ENCODE measurements around the gene MXD3.
A peak's percentile ranks its signal among the peaks of the same experiment; 100 is the strongest.

Gene MXD3

DNA sequence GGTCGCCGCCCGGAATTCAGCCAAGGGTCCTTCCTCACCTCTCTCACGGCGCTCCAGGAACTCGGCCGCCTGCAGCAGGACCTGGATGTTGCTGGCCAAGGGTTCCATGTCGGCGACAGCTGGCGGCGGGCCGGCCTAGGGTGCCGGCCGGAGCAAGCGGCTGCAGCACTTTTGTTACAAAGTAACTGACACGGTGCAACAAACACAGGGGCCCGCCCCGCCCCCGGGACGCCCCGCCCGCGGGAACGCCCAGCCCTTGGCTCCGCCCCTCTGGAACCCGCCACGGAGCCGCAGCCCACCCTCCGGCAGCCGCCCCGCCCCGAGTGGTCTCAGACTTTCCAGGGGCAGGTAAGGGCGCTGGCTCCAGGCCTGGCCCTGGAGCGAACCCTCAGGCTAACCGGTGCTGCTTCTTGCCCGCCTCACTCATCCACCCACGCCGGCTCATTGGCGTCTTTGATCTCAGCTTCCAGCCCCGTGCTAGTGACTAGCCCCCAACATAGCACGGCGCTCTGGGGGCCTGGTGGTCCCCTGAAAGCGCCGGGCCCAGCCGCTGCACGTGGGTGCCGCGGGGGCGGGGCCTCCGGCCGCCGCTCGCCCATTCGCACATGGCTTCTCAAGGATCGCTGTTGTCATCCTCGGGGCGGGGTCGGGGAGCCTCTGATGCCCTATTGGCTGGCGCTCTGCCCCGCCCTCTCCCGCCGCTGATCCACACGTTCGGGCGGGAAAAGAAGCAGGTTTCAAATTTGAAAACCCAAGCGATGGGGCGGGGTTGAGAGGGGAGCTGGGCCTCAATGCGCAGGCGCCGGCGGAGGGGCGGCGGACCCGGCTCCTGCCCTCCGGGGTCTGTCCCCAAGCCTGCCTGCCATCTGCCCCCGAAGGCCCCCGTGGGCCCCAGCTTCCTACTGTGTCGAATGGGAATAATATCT, at the start of gene MXD3 (continued):
- TF ChIP-seq ZNF449 (tag by site-specific recombination; IDR thresholded peaks at IDR 0.05) (0 out of 2 replicates have a peak, but pooled peaks have one; percentile 61), ZNF24 (tag by site-specific recombination; IDR thresholded peaks at IDR 0.05) (peak; percentile 64; the same call in 1 of the 2 replicates), BCL11B (tag by site-specific recombination; IDR thresholded peaks at IDR 0.05; ENCODE audit: low read depth) (peak; percentile 75; the same call in 1 of the 2 replicates), ZEB2 (tag by site-specific recombination; IDR thresholded peaks at IDR 0.05) (peak; percentile 99), ZNF776 (tag by site-specific recombination; IDR thresholded peaks at IDR 0.05; ENCODE audit: borderline replicate concordance) (no peak), ZNF174 (tag by site-specific recombination; IDR thresholded peaks at IDR 0.05) (no peak), ZNF214 (tag by site-specific recombination; IDR thresholded peaks at IDR 0.05; ENCODE audit: borderline replicate concordance) (no peak), ZNF626 (tag by site-specific recombination; IDR thresholded peaks at IDR 0.05) (no peak), ZSCAN4 (tag by site-specific recombination; IDR thresholded peaks at IDR 0.05) (no peak), ZNF169 (tag by site-specific recombination; IDR thresholded peaks at IDR 0.05) (no peak), ZNF350 (tag by site-specific recombination; IDR thresholded peaks at IDR 0.05) (no peak), ZIC2 (tag by site-specific recombination; IDR thresholded peaks at IDR 0.05) (no peak), ZNF211 (tag by site-specific recombination; IDR thresholded peaks at IDR 0.05; ENCODE audit: low read depth) (no peak), ZNF16 (tag by site-specific recombination; IDR thresholded peaks at IDR 0.05; ENCODE audit: low read depth) (no peak), TCF7L2 (IDR thresholded peaks at IDR 0.05; ENCODE audit: borderline replicate concordance, low read depth, low read length) (no peak), ZNF354C (tag by site-specific recombination; IDR thresholded peaks at IDR 0.05; ENCODE audit: borderline replicate concordance, low read depth) (no peak), ZNF404 (tag by site-specific recombination; IDR thresholded peaks at IDR 0.05) (no peak), ZNF324 (tag by site-specific recombination; IDR thresholded peaks at IDR 0.05) (peak; percentile 74), SP2 (tag by site-specific recombination; IDR thresholded peaks at IDR 0.05) (peak; percentile 92), ZBTB17 (tag by site-specific recombination; IDR thresholded peaks at IDR 0.05) (no peak; the same call in none of the 2 replicates), MEIS1 (CRISPR knock-in tag; IDR thresholded peaks at IDR 0.05; ENCODE audit: borderline replicate concordance) (no peak), ZNF664 (tag by site-specific recombination; IDR thresholded peaks at IDR 0.05) (no peak), HOXA7 (CRISPR knock-in tag; IDR thresholded peaks at IDR 0.05; ENCODE audit: borderline replicate concordance) (no peak), ZSCAN30 (tag by site-specific recombination; IDR thresholded peaks at IDR 0.05) (peak; percentile 77), ZNF692 (tag by site-specific recombination; IDR thresholded peaks at IDR 0.05) (peak; percentile 99), ZNF426 (tag by site-specific recombination; IDR thresholded peaks at IDR 0.05) (no peak)
- TF ChIP-seq, protein P1, sequence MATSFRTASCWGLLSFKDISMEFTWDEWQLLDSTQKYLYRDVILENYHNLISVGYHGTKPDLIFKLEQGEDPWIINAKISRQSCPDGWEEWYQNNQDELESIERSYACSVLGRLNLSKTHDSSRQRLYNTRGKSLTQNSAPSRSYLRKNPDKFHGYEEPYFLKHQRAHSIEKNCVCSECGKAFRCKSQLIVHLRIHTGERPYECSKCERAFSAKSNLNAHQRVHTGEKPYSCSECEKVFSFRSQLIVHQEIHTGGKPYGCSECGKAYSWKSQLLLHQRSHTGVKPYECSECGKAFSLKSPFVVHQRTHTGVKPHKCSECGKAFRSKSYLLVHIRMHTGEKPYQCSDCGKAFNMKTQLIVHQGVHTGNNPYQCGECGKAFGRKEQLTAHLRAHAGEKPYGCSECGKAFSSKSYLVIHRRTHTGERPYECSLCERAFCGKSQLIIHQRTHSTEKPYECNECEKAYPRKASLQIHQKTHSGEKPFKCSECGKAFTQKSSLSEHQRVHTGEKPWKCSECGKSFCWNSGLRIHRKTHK (tag by site-specific recombination; IDR thresholded peaks at IDR 0.05): no peak
- TF ChIP-seq, protein P2, sequence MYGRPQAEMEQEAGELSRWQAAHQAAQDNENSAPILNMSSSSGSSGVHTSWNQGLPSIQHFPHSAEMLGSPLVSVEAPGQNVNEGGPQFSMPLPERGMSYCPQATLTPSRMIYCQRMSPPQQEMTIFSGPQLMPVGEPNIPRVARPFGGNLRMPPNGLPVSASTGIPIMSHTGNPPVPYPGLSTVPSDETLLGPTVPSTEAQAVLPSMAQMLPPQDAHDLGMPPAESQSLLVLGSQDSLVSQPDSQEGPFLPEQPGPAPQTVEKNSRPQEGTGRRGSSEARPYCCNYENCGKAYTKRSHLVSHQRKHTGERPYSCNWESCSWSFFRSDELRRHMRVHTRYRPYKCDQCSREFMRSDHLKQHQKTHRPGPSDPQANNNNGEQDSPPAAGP (tag by site-specific recombination; IDR thresholded peaks at IDR 0.05): peak; percentile 34
- TF ChIP-seq, protein P3, sequence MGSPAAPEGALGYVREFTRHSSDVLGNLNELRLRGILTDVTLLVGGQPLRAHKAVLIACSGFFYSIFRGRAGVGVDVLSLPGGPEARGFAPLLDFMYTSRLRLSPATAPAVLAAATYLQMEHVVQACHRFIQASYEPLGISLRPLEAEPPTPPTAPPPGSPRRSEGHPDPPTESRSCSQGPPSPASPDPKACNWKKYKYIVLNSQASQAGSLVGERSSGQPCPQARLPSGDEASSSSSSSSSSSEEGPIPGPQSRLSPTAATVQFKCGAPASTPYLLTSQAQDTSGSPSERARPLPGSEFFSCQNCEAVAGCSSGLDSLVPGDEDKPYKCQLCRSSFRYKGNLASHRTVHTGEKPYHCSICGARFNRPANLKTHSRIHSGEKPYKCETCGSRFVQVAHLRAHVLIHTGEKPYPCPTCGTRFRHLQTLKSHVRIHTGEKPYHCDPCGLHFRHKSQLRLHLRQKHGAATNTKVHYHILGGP (tag by site-specific recombination; IDR thresholded peaks at IDR 0.05): no peak
- TF ChIP-seq, protein P4, sequence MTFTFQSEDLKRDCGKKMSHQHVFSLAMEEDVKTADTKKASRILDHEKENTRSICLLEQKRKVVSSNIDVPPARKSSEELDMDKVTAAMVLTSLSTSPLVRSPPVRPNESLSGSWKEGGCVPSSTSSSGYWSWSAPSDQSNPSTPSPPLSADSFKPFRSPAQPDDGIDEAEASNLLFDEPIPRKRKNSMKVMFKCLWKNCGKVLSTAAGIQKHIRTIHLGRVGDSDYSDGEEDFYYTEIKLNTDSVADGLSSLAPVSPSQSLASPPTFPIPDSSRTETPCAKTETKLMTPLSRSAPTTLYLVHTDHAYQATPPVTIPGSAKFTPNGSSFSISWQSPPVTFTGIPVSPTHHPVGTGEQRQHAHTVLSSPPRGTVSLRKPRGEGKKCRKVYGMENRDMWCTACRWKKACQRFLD (tag by site-specific recombination; IDR thresholded peaks at IDR 0.05): no peak
